Measurements from ENCODE around the gene B3GAT1. TPM values are rescaled to one million over a fixed set of nuclear protein-coding genes. Genes with fewer than 3 reads are reported as not detected.
A peak's percentile ranks its signal among the peaks of the same experiment; 100 is the strongest.

The B3GAT1 gene
- polyA plus RNA-seq, 1 of the 3 experiments (the other 2 are of a cell fraction), result 0.15 TPM

GRCh38 chr11:134432776-134433175 is 20.7 kb upstream of the B3GAT1 start (continued):
- no peak for TF ChIP-seq NRF1 (IDR thresholded peaks at IDR 0.05; ENCODE audit: low read depth, low read length)
- TF ChIP-seq GABPA (IDR thresholded peaks at IDR 0.05; ENCODE audit: low read depth), result no peak

- CTCF ChIA-PET, result interaction anchor here (1.7 kb wide), 1 partner anchor 11 kb away, joined by 5 read pairs; no protein-coding TSS in a partner anchor
These were observed 17.1 kb upstream of the B3GAT1 start for GRCh38 chr11:134429106-134429505.

GRCh38 chr11:134425816-134426536 is 13.9 kb upstream of the B3GAT1 start:
- no peak for TF ChIP-seq MEF2A (IDR thresholded peaks at IDR 0.05; ENCODE audit: borderline replicate concordance, low read depth)
- no peak for TF ChIP-seq EP300 (IDR thresholded peaks at IDR 0.05; ENCODE audit: borderline replicate concordance in 1 of 2, low read depth in 1 of 2, low read length in 1 of 2)
- TF ChIP-seq, protein P1, sequence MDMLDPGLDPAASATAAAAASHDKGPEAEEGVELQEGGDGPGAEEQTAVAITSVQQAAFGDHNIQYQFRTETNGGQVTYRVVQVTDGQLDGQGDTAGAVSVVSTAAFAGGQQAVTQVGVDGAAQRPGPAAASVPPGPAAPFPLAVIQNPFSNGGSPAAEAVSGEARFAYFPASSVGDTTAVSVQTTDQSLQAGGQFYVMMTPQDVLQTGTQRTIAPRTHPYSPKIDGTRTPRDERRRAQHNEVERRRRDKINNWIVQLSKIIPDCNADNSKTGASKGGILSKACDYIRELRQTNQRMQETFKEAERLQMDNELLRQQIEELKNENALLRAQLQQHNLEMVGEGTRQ (IDR thresholded peaks at IDR 0.05; ENCODE audit: borderline replicate concordance, low read depth, low read length), result no peak
- TF ChIP-seq JUND (IDR thresholded peaks at IDR 0.05), result no peak
- TF ChIP-seq POLR2AphosphoS5 (IDR thresholded peaks at IDR 0.05; ENCODE audit: low read depth, low read length), result no peak
- TF ChIP-seq GATA2 (CRISPR knock-in tag; IDR thresholded peaks at IDR 0.05), result no peak
- TF ChIP-seq FOSL2 (IDR thresholded peaks at IDR 0.05; ENCODE audit: borderline replicate concordance, low read depth), result no peak
- TF ChIP-seq SIN3A (IDR thresholded peaks at IDR 0.05; ENCODE audit: borderline replicate concordance, low read depth, low read length), result no peak
- no peak for TF ChIP-seq RXRA (IDR thresholded peaks at IDR 0.05; ENCODE audit: borderline replicate concordance, low read depth)
- no peak for TF ChIP-seq FOXJ3 (CRISPR knock-in tag; IDR thresholded peaks at IDR 0.05)
- no peak for TF ChIP-seq MXI1 (IDR thresholded peaks at IDR 0.05; ENCODE audit: low read depth, low read length)
- TF ChIP-seq RAD21 (IDR thresholded peaks at IDR 0.05; ENCODE audit: low read length), result no peak
- no peak for TF ChIP-seq ELF1 (IDR thresholded peaks at IDR 0.05)
- TF ChIP-seq TCF12 (IDR thresholded peaks at IDR 0.05), result no peak
- ChIA-PET POLR2A (interaction anchor here (1.2 kb wide), 1 partner anchor 8 kb away, joined by 3 read pairs; no protein-coding TSS in a partner anchor), CTCF (no interaction called here)
- Histone ChIP-seq H3K9me2 (no peaks in the 10 kb centered on the region), H3F3A (replicated peaks; ENCODE audit: insufficient read depth) (no peaks in the 10 kb centered on the region), H3K4me1 (ENCODE audit: control insufficient read depth in 1 of 2, insufficient read depth in 2 of 2, low read depth in 1 of 2, low read length in 1 of 2) (peaks cover 0 to 15% of the 10 kb centered on the region in 2 experiments; a peak in 2 of 4 replicates), H2AFZ (ENCODE audit: low read depth) (no peak overlapping the region), H3K79me2 (ENCODE audit: insufficient read depth) (no peaks in the 10 kb centered on the region), H3K36me3 (replicated peaks in 1 of 2; ENCODE audit: control insufficient read depth in 1 of 2, insufficient read depth in 2 of 2, low read length in 1 of 2) (no peaks in the 10 kb centered on the region), H3K9ac (no peak overlapping the region), H3K9me3 (no peaks in the 10 kb centered on the region), H3K4me2 (no peak overlapping the region), H3K27me3 (ENCODE audit: insufficient read depth) (no peaks in the 10 kb centered on the region), H4K20me1 (ENCODE audit: insufficient read depth) (no peaks in the 10 kb centered on the region), H3K4me3 (ENCODE audit: low read depth in 2 of 2, low read length in 1 of 2) (no peak overlapping the region), H3K27ac (ENCODE audit: low read depth in 2 of 2, low read length in 1 of 2) (no peak overlapping the region)
- WGBS (ENCODE audit: low lambda C conversion rate), result 45% methylated on average over 16 of the region's 16 CpGs
- DNase-seq, result no peak

More at GRCh38 chr11:134429106-134429505, 17.1 kb upstream of the B3GAT1 start:
- POLR2A ChIA-PET, result no interaction called here
- Histone ChIP-seq H3K9me3 (no peaks in the 10 kb centered on the region), H4K20me1 (ENCODE audit: insufficient read depth) (no peaks in the 10 kb centered on the region), H3K36me3 (replicated peaks in 1 of 2; ENCODE audit: control insufficient read depth in 1 of 2, insufficient read depth in 2 of 2, low read length in 1 of 2) (no peaks in the 10 kb centered on the region), H3K4me3 (ENCODE audit: low read depth in 2 of 2, low read length in 1 of 2) (no peak overlapping the region), H3K4me2 (no peak overlapping the region), H3F3A (replicated peaks; ENCODE audit: insufficient read depth) (no peaks in the 10 kb centered on the region), H3K9me2 (no peaks in the 10 kb centered on the region), H3K27me3 (ENCODE audit: insufficient read depth) (no peaks in the 10 kb centered on the region), H2AFZ (ENCODE audit: low read depth) (no peak overlapping the region), H3K79me2 (ENCODE audit: insufficient read depth) (no peaks in the 10 kb centered on the region), H3K4me1 (ENCODE audit: control insufficient read depth in 1 of 2, insufficient read depth in 2 of 2, low read depth in 1 of 2, low read length in 1 of 2) (peaks cover 0 to 15% of the 10 kb centered on the region in 2 experiments; a peak in 2 of 4 replicates), H3K9ac (no peak overlapping the region), H3K27ac (ENCODE audit: low read depth in 2 of 2, low read length in 1 of 2) (peak overlapping the region in 1 of 2 experiments; percentile 72; a peak in 2 of 4 replicates)
- peak; percentile 85 for DNase-seq
- TF ChIP-seq FOSL2 (IDR thresholded peaks at IDR 0.05; ENCODE audit: borderline replicate concordance, low read depth), result no peak
- peak; percentile 43; the same call in 1 of the 2 replicates for TF ChIP-seq GATA2 (CRISPR knock-in tag; IDR thresholded peaks at IDR 0.05)
- peak; percentile 39; the same call in 1 of the 2 replicates for TF ChIP-seq MXI1 (IDR thresholded peaks at IDR 0.05; ENCODE audit: low read depth, low read length)
- TF ChIP-seq GABPA (IDR thresholded peaks at IDR 0.05; ENCODE audit: low read depth), result no peak
- TF ChIP-seq FOXJ3 (CRISPR knock-in tag; IDR thresholded peaks at IDR 0.05), result 0 out of 2 replicates have a peak, but pooled peaks have one; percentile 20
- TF ChIP-seq IRF3 (IDR thresholded peaks at IDR 0.05; ENCODE audit: low read depth, low read length), result no peak
- TF ChIP-seq CHD2 (IDR thresholded peaks at IDR 0.05; ENCODE audit: low read length, partially characterized antibody), result peak; percentile 34
- WGBS (ENCODE audit: low lambda C conversion rate), result 16% methylated on average over 10 of the region's 10 CpGs

Data from SK-N-SH (cell line).